HepG2 (cell line): ENCODE results near the gene GALR2. TPM values are rescaled to one million over a fixed set of nuclear protein-coding genes. Genes with fewer than 3 reads are reported as not detected.

Experiments used
- ELF1 ChIP-seq: sonication (generic); formaldehyde crosslinking; IDR thresholded peaks from 2 replicates; pipeline ENCODE4 v1.4.0; 2020; ENCODE audit warnings: missing genetic modification reagents
- GFI1 ChIP-seq: sonication (generic); formaldehyde crosslinking; IDR thresholded peaks from 2 replicates; pipeline ENCODE4 v1.5.0; 2020; ENCODE audit warnings: missing genetic modification reagents, mild to moderate bottlenecking, borderline replicate concordance
- HIC2 ChIP-seq: sonication (generic); formaldehyde crosslinking; IDR thresholded peaks from 2 replicates; pipeline ENCODE4 v1.9.0; 2022; ENCODE audit warnings: low read depth, missing genetic modification reagents
- KAT8 ChIP-seq: IDR thresholded peaks from 2 replicates; pipeline ENCODE4 v1.6.1; 2016; ENCODE audit warnings: missing genetic modification reagents, missing compliant biosample characterization
- KDM1A ChIP-seq: IDR thresholded peaks from 2 replicates; pipeline ENCODE4 v1.6.1; 2016; ENCODE audit warnings: missing compliant biosample characterization
- KMT2A ChIP-seq: sonication (generic); formaldehyde crosslinking; IDR thresholded peaks from 2 replicates; pipeline ENCODE4 v1.4.0; 2020; ENCODE audit warnings: missing genetic modification reagents
- MAX ChIP-seq: IDR thresholded peaks from 2 replicates; pipeline ENCODE4 v1.6.1; 2012; ENCODE audit warnings: inconsistent platforms
- PRDM10 ChIP-seq: sonication (generic); formaldehyde crosslinking; IDR thresholded peaks from 2 replicates; pipeline ENCODE4 v1.4.0; 2020; ENCODE audit warnings: low read depth, missing genetic modification reagents
- PRPF4 ChIP-seq: fragments of 200-400 bp; formaldehyde crosslinking; IDR thresholded peaks from 2 replicates; pipeline ENCODE4 v1.6.1; 2016; ENCODE audit warnings: low read length, low read depth; ENCODE audit not compliant: poor library complexity, severe bottlenecking
- RORA ChIP-seq: sonication (generic); formaldehyde crosslinking; IDR thresholded peaks from 2 replicates; pipeline ENCODE4 v1.5.0; 2020; ENCODE audit warnings: mild to moderate bottlenecking, missing genetic modification reagents, moderate library complexity
- SP140L ChIP-seq: sonication (generic); formaldehyde crosslinking; IDR thresholded peaks from 2 replicates; pipeline ENCODE4 v1.4.0; 2020; ENCODE audit warnings: missing genetic modification reagents, borderline replicate concordance
- STAT6 ChIP-seq: sonication (generic); formaldehyde crosslinking; IDR thresholded peaks from 2 replicates; pipeline ENCODE4 v1.4.0; 2020; ENCODE audit warnings: missing genetic modification reagents, mild to moderate bottlenecking, borderline replicate concordance
- TFE3 ChIP-seq: IDR thresholded peaks from 2 replicates; pipeline ENCODE4 v1.6.1; 2016
- ZNF101 ChIP-seq: sonication (generic); formaldehyde crosslinking; IDR thresholded peaks from 2 replicates; pipeline ENCODE4 v1.4.0; 2020; ENCODE audit warnings: mild to moderate bottlenecking, low read depth, missing genetic modification reagents, borderline replicate concordance
- ZNF296 ChIP-seq: sonication (generic); formaldehyde crosslinking; conservative IDR thresholded peaks from 2 replicates; pipeline ENCODE4 v1.5.0; 2020; ENCODE audit warnings: mild to moderate bottlenecking, missing genetic modification reagents
- ZNF674 ChIP-seq: sonication (generic); formaldehyde crosslinking; IDR thresholded peaks from 2 replicates; pipeline ENCODE4 v1.5.0; 2020; ENCODE audit warnings: low read depth, mild to moderate bottlenecking, missing genetic modification reagents
- polyA plus RNA-seq, 8 experiments: library from polyadenylated mRNA; depleted of rRNA in 3 of 8; stranded (reverse) in 7 of 8; unstranded in 1 of 8; fragments of >200 nt; fragmentation: Illumina TruSeq in 4 of 8; extraction: Trizol in 4 of 8; gene quantifications; 2 replicates each; pipeline versions ENCODE4 v1.2.1 to v1.2.3, GENCODE V29; 2011 to 2016; ENCODE audit warnings: low read depth in 4 of 8, missing spikeins in 1 of 8, mixed read lengths in 1 of 8; ENCODE audit not compliant: insufficient read depth in 1 of 8
- total RNA-seq, 5 experiments: library from RNA; depleted of rRNA; stranded (reverse); fragments of >200 nt; fragmentation: Illumina TruSeq; extraction: Trizol; gene quantifications; 2 replicates each; pipeline ENCODE4 v1.2.3, GENCODE V29; 2016; ENCODE audit warnings: low read depth in 1 of 5

The GALR2 gene
- total and polyA plus RNA-seq, 2 of the 13 experiments (the other 11 are each of a cell fraction or from before 2014, with no cell fraction given) = 0.48 to 0.58 TPM

- TF ChIP-seq PRDM10 (CRISPR knock-in tag) = peak; percentile 82; the same call in 1 of the 2 replicates
- 0 out of 2 replicates have a peak, but pooled peaks have one; percentile 31 for TF ChIP-seq STAT6 (CRISPR knock-in tag)
- TF ChIP-seq ZNF296 (CRISPR knock-in tag) = 0 out of 2 replicates have a peak, but pooled peaks have one; percentile 40
- TF ChIP-seq TFE3 (CRISPR knock-in tag) = peak; percentile 48; the same call in 1 of the 2 replicates
- TF ChIP-seq PRPF4 = no peak
- no peak for TF ChIP-seq RORA (CRISPR knock-in tag)
- no peak for TF ChIP-seq SP140L
- no peak for TF ChIP-seq ZNF101 (CRISPR knock-in tag)
- TF ChIP-seq ZNF674 (CRISPR knock-in tag) = no peak
- peak; percentile 87; the same call in 1 of the 2 replicates for TF ChIP-seq HIC2
- 0 out of 2 replicates have a peak, but pooled peaks have one; percentile 34 for TF ChIP-seq MAX
- peak; percentile 42; the same call in 1 of the 2 replicates for TF ChIP-seq KAT8 (CRISPR knock-in tag)
- TF ChIP-seq KMT2A (CRISPR knock-in tag) = no peak
- TF ChIP-seq ELF1 (CRISPR knock-in tag) = peak; percentile 54; the same call in 1 of the 2 replicates
- peak; percentile 96 for TF ChIP-seq GFI1 (CRISPR knock-in tag)
- TF ChIP-seq KDM1A (CRISPR knock-in tag) = 0 out of 2 replicates have a peak, but pooled peaks have one; percentile 24
Measured at GRCh38 chr17:76119409-76120371, 45.1 kb downstream of the GALR2 start (continued).
